ENCODE measurements around the gene RTF2. TPM values are rescaled to one million over a fixed set of nuclear protein-coding genes. Genes with fewer than 3 reads are reported as not detected.

The RTF2 gene
- polyA plus RNA-seq, 1 donor from 2014 or later: 127 TPM

DNA sequence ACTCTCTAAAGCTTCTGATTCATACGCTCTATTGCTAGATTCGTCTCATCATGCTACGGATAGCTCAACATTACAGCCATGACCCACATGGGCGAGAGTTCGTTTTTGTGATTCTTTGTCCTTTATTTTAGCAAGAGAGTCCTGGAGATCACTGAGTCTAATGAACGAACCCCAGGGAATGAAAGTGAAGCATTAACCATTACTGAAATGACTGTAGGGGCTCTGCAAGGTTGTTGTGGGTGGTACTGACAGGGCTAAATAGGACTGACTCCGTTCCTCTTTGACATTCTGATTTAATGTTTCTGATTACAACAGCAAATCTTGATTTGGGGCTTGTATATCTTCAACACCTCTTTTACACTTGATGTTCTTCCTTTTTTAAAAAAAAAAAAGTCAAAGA is 13.7 kb upstream of the RTF2 start:
- no peaks in the 10 kb centered on the region for H3F3A ChIP-seq (ENCODE audit: insufficient read depth, low read length, poor library complexity, severe bottlenecking)
- no peaks in the 10 kb centered on the region for H3K79me2 ChIP-seq (replicated peaks; ENCODE audit: insufficient read depth, low read length)
- no peaks in the 10 kb centered on the region for H3K9me2 ChIP-seq (ENCODE audit: insufficient read depth, low read length)
- no peak overlapping the region for H3K27ac ChIP-seq (ENCODE audit: low read length)
- H3K4me2 ChIP-seq (ENCODE audit: low read length): no peak overlapping the region
- H3K9ac ChIP-seq (ENCODE audit: low read length): no peak overlapping the region
- no peak for TF ChIP-seq CTCF (IDR thresholded peaks at IDR 0.05; ENCODE audit: poor library complexity, severe bottlenecking)
- TF ChIP-seq EP300 (conservative IDR thresholded peaks at IDR 0.05; ENCODE audit: poor library complexity, severe bottlenecking): no peak
- no peak for TF ChIP-seq MXI1 (conservative IDR thresholded peaks at IDR 0.05; ENCODE audit: poor library complexity, severe bottlenecking)
- no peak for TF ChIP-seq POLR2AphosphoS5 (IDR thresholded peaks at IDR 0.05)
- TF ChIP-seq SMC3 (conservative IDR thresholded peaks at IDR 0.05; ENCODE audit: poor library complexity): no peak
- TF ChIP-seq, protein P1, sequence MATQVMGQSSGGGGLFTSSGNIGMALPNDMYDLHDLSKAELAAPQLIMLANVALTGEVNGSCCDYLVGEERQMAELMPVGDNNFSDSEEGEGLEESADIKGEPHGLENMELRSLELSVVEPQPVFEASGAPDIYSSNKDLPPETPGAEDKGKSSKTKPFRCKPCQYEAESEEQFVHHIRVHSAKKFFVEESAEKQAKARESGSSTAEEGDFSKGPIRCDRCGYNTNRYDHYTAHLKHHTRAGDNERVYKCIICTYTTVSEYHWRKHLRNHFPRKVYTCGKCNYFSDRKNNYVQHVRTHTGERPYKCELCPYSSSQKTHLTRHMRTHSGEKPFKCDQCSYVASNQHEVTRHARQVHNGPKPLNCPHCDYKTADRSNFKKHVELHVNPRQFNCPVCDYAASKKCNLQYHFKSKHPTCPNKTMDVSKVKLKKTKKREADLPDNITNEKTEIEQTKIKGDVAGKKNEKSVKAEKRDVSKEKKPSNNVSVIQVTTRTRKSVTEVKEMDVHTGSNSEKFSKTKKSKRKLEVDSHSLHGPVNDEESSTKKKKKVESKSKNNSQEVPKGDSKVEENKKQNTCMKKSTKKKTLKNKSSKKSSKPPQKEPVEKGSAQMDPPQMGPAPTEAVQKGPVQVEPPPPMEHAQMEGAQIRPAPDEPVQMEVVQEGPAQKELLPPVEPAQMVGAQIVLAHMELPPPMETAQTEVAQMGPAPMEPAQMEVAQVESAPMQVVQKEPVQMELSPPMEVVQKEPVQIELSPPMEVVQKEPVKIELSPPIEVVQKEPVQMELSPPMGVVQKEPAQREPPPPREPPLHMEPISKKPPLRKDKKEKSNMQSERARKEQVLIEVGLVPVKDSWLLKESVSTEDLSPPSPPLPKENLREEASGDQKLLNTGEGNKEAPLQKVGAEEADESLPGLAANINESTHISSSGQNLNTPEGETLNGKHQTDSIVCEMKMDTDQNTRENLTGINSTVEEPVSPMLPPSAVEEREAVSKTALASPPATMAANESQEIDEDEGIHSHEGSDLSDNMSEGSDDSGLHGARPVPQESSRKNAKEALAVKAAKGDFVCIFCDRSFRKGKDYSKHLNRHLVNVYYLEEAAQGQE (IDR thresholded peaks at IDR 0.05; ENCODE audit: borderline replicate concordance): no peak
- no peak for TF ChIP-seq EZH2 (IDR thresholded peaks at IDR 0.05; ENCODE audit: borderline replicate concordance, insufficient read depth, low read length, poor library complexity, severe bottlenecking)
- no peak for TF ChIP-seq TAF1 (IDR thresholded peaks at IDR 0.05; ENCODE audit: low read depth)
- TF ChIP-seq RAD21 (conservative IDR thresholded peaks at IDR 0.05): no peak
- H3K4me3 ChIP-seq (ENCODE audit: low read length): no peak overlapping the region
- no peaks in the 10 kb centered on the region for H4K20me1 ChIP-seq (ENCODE audit: insufficient read depth)
- no peaks in the 10 kb centered on the region for H3K27me3 ChIP-seq (ENCODE audit: insufficient read depth, low read depth, low read length)
- no peaks in the 10 kb centered on the region for H3K36me3 ChIP-seq (ENCODE audit: insufficient read depth, low read length)
- no peak overlapping the region for H2AFZ ChIP-seq (ENCODE audit: low read depth, low read length)
- no peaks in the 10 kb centered on the region for H3K9me3 ChIP-seq (ENCODE audit: low read length)

DNA sequence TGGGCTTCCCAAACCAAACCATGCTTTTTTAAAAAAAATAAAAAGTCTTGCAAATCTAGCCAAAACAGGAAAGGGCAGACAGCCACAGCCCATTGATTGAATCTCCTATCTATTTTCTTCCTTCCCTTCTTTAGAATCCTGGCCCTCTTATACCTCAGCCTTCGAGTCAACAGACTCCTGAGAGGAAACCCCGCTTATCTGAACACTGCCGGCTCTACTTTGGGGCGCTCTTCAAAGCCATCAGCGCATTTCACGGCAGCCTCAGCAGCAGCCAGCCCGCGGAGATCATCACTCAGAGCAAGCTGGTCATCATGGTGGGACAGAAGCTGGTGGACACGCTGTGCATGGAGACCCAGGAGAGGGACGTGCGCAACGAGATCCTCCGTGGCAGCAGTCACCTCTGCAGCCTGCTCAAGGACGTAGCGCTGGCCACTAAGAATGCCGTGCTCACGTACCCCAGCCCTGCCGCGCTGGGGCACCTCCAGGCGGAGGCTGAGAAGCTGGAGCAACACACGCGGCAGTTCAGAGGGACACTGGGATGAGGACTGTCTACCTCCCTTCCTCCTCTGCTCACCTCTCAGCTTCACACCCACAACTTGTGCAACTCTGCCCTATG is 10.1 kb upstream of the RTF2 start:
- no peaks in the 10 kb centered on the region for H3K36me3 ChIP-seq (ENCODE audit: insufficient read depth, low read length)
- no peaks in the 10 kb centered on the region for H3K9me3 ChIP-seq (ENCODE audit: low read length)
- no peaks in the 10 kb centered on the region for H3K27me3 ChIP-seq (ENCODE audit: insufficient read depth, low read depth, low read length)
- no peak overlapping the region for H2AFZ ChIP-seq (ENCODE audit: low read depth, low read length)
- no peaks in the 10 kb centered on the region for H3K9me2 ChIP-seq (ENCODE audit: insufficient read depth, low read length)
- no peak overlapping the region for H3K27ac ChIP-seq (ENCODE audit: low read length)
- no peak overlapping the region for H3K9ac ChIP-seq (ENCODE audit: low read length)
- H4K20me1 ChIP-seq (ENCODE audit: insufficient read depth): no peaks in the 10 kb centered on the region
- no peaks in the 10 kb centered on the region for H3K79me2 ChIP-seq (replicated peaks; ENCODE audit: insufficient read depth, low read length)
- no peak overlapping the region for H3K4me3 ChIP-seq (ENCODE audit: low read length)
- no peaks in the 10 kb centered on the region for H3F3A ChIP-seq (ENCODE audit: insufficient read depth, low read length, poor library complexity, severe bottlenecking)
- no peak for TF ChIP-seq MXI1 (conservative IDR thresholded peaks at IDR 0.05; ENCODE audit: poor library complexity, severe bottlenecking)
- TF ChIP-seq, protein P1 (IDR thresholded peaks at IDR 0.05; ENCODE audit: borderline replicate concordance): no peak
- TF ChIP-seq POLR2AphosphoS5 (IDR thresholded peaks at IDR 0.05): no peak
- no peak for TF ChIP-seq SMC3 (conservative IDR thresholded peaks at IDR 0.05; ENCODE audit: poor library complexity)
- no peak for TF ChIP-seq CTCF (IDR thresholded peaks at IDR 0.05; ENCODE audit: poor library complexity, severe bottlenecking)
- TF ChIP-seq TAF1 (IDR thresholded peaks at IDR 0.05; ENCODE audit: low read depth): no peak
- no peak for TF ChIP-seq RAD21 (conservative IDR thresholded peaks at IDR 0.05)
- no peak for TF ChIP-seq EZH2 (IDR thresholded peaks at IDR 0.05; ENCODE audit: borderline replicate concordance, insufficient read depth, low read length, poor library complexity, severe bottlenecking)
- no peak for TF ChIP-seq EP300 (conservative IDR thresholded peaks at IDR 0.05; ENCODE audit: poor library complexity, severe bottlenecking)
- H3K4me2 ChIP-seq (ENCODE audit: low read length): no peak overlapping the region
